Heart left ventricle (tissue), 16 donors: ENCODE data around the gene DNM1. TPM values are rescaled to one million over a fixed set of nuclear protein-coding genes. Genes with fewer than 3 reads are reported as not detected.

Experiments used
- ATAC-seq, 4 donors: fragments of 200-7000 bp; cut with Tn5 transposase; one replicate each; pipeline ENCODE4 v1.9.1; 2020 to 2022; ENCODE audit warnings: moderate library complexity in 4 of 4, mild to moderate bottlenecking in 3 of 4, moderate number of reproducible peaks in 1 of 4
- DNase-seq, 5 donors: peaks; one replicate each; pipeline ENCODE4 v3.0.0-alpha.2; 2020
- H3K27ac ChIP-seq, 12 donors: fragments of 200-600 bp; sonication (generic) in 4 of 12; one replicate each; pipeline versions ENCODE4 v1.5.0 to v1.8.0; 2016 to 2022; ENCODE audit warnings: mild to moderate bottlenecking in 2 of 12
- H3K27me3 ChIP-seq, 9 donors: fragments of 200-600 bp; sonication (generic) in 2 of 9; one replicate each; pipeline versions ENCODE4 v1.5.1 to v1.8.0; 2016 to 2022; ENCODE audit warnings: mild to moderate bottlenecking in 3 of 9
- H3K36me3 ChIP-seq, 9 donors: fragments of 200-600 bp; sonication (generic) in 2 of 9; one replicate each; pipeline versions ENCODE4 v1.5.0 to v1.8.0; 2018 to 2022; ENCODE audit warnings: mild to moderate bottlenecking in 2 of 9
- H3K4me1 ChIP-seq, 12 donors: fragments of 200-600 bp; sonication (generic) in 4 of 12; one replicate each; pipeline versions ENCODE4 v1.5.0 to v1.8.0; 2016 to 2022; ENCODE audit warnings: mild to moderate bottlenecking in 3 of 12
- H3K4me3 ChIP-seq, 12 donors: fragments of 200-600 bp; sonication (generic) in 4 of 12; one replicate each; pipeline versions ENCODE4 v1.5.0 to v1.8.0; 2017 to 2022; ENCODE audit warnings: mild to moderate bottlenecking in 9 of 12, moderate library complexity in 4 of 12
- H3K9me3 ChIP-seq, 12 donors: fragments of 200-600 bp; sonication (generic) in 4 of 12; one replicate each; pipeline versions ENCODE4 v1.5.0 to v1.8.0; 2016 to 2022; ENCODE audit warnings: mild to moderate bottlenecking in 1 of 12
- CTCF ChIP-seq, 12 donors: fragments of 200-600 bp; sonication (generic) in 4 of 12; IDR thresholded peaks; one replicate each; pipeline versions ENCODE4 v1.5.0 to v1.8.0; 2018 to 2022; ENCODE audit warnings: antibody characterized with exemption in 12 of 12, mild to moderate bottlenecking in 5 of 12
- POLR2A ChIP-seq, 2 donors: fragments of 450-650 bp; IDR thresholded peaks; one replicate each; pipeline ENCODE4 v1.6.1; 2017; ENCODE audit warnings: antibody characterized with exemption in 2 of 2, mild to moderate bottlenecking in 2 of 2, moderate library complexity in 2 of 2
- WGBS, 4 donors: extraction: QIAGEN DNeasy Blood & Tissue Kit in 2 of 4; methylation state at CpG; one replicate each; pipeline versions ENCODE4 v1.1.5 to v1.1.7; 2013 to 2018; 5-methylcytosine and 5-hydroxymethylcytosine counted together
- intact Hi-C, 10 donors: fragments of 100-400 bp; cut with DNase I; formaldehyde crosslinking; loops; one replicate each; pipeline versions ENCODE4 v1.11.1 to v1.14.2; 2022
- polyA plus RNA-seq, 2 donors: library from polyadenylated mRNA; stranded (reverse); fragments of 200-250 nt; gene quantifications; one replicate each; pipeline ENCODE4 v1.2.3, GENCODE V29; 2013
- total RNA-seq, 9 donors: library from RNA; depleted of rRNA in 2 of 9; stranded (reverse); fragments of >200 nt in 2 of 9; fragmentation: NEBNext Ultra II Directional in 3 of 9; extraction: Animal tissue kit (Norgen Biotek cat#: 25700) in 3 of 9; gene quantifications; one replicate each; pipeline versions ENCODE4 v1.1.0 to v1.2.4, GENCODE V29; 2016 to 2023
- donor health status: ischemic (EF 13 %, LVEDD 7.1; RV severe dilation, severe dysfunction).
- donor health status: healthy with polysubstance abuse.
- donor health status: DM: no; HTN: yes; CAD: no.
- donor health status: DM: no; HTN: no; CAD: no.
- donor health status: ischemic (EF 25% LVEDD 6.9; RV normal size, moderate dysfunction).
- donor health status: ischemic (EF 25% LVEDD 5.7; RV mildly dilated, moderate dysfunction).
- donor health status: healthy.
- donor health status: DM: yes; HTN: yes; CAD: no.
- donor health status: ischemic (EF 35%, LVEDD 5.7; RV mildly dilated, moderate dysfunction).
- donor health status: nonischemic (EF 11% LVEDD 7.7; RV severe dilation, severe dysfunction).
- donor health status: DM: yes; HTN: yes; CAD: no.
- donor health status: PGD.
- donor health status: ischemic (EF 29% LVEDD 5.4; RV normal size, mild dysfunction).
- donor health status: nonischemic (EF 23%, LVEDD 6.1; RV moderate dilation, normal function).

The DNM1 gene
- total and polyA plus RNA-seq, 11 donors: 1.6 to 17.2 (median 3.6) TPM

- H3K27me3 ChIP-seq: no peaks in the 10 kb centered on the region
- 86 to 89% (median 87%) methylated on average over 5 to 6 of the region's 6 CpGs for WGBS, 4 donors
- peaks cover 0 to 3% (median 0%) of the 10 kb centered on the region in 12 donors for H3K4me1 ChIP-seq
- no peak overlapping the region for H3K4me3 ChIP-seq
- no peaks in the 10 kb centered on the region for H3K9me3 ChIP-seq
- DNase-seq (no peak), ATAC-seq (no peak)
- peaks cover 4 to 81% (median 73%) of the 10 kb centered on the region in 9 donors for H3K36me3 ChIP-seq
- no peak overlapping the region for H3K27ac ChIP-seq
- intact Hi-C loops: loop anchor here in 1 of 10 donors (10.0 kb wide), 1 partner anchor 54 kb away; the partner anchor contains the start of gene DNM1
- no peak for TF ChIP-seq POLR2A (IDR thresholded peaks at IDR 0.05)
- no peak for TF ChIP-seq CTCF (IDR thresholded peaks at IDR 0.05)
Observed at GRCh38 chr9:128258326-128258725, 55.1 kb downstream of the DNM1 start.

DNA sequence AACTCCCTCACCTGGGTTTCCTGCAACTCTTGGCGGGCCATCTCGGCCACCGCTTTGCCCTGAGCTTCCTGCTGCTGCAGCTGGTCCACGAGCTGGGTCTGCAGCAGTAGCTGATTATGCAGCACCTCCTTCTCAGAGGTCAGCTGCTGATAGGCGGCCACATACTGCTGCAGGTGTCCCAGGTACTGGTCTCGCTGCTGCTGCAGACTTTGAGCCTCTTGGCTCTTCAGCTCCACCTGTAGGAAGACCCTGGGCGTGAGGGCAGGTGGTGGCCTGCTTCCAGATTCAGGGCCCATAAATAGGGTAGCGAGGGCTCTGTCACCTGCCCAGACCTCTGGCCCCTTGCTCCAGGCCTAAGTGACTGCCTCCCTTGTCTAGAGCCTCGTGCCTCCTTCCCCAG is 56.0 kb downstream of the DNM1 start:
- Histone ChIP-seq H3K27ac (no peak overlapping the region), H3K4me1 (peaks cover 0 to 3% (median 0%) of the 10 kb centered on the region in 12 donors), H3K9me3 (no peaks in the 10 kb centered on the region), H3K27me3 (no peaks in the 10 kb centered on the region), H3K4me3 (no peak overlapping the region), H3K36me3 (peaks cover 4 to 88% (median 79%) of the 10 kb centered on the region in 9 donors)
- intact Hi-C loops: loop anchor here in 1 of 10 donors (10.0 kb wide), 1 partner anchor 54 kb away; the partner anchor contains the start of gene DNM1
- TF ChIP-seq POLR2A (IDR thresholded peaks at IDR 0.05) (no peak), CTCF (IDR thresholded peaks at IDR 0.05) (no peak)
- DNase-seq (no peak), ATAC-seq (no peak)
- 87 to 91% (median 88%) methylated on average over 9 of the region's 9 CpGs for WGBS, 4 donors

DNA sequence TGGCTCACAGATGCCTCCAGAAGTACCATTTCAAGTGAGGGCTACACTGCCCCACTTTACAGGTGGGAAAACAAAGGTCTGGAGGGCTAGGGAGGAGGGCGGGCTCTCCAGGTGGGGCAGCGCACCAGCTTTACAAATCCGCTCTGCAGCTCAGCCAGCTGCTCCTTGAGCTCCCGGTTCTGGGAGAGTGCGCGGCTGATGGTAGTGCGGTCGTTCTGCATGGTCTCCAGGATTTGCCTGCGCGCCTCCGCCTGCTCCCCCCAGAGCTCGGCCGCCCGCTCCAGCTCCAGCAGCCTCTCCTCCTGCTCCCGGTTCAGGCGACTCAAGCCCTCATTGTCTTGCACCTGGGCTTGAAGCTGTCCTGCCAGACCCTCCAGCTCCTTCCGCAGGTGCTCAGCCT is 57.2 kb downstream of the DNM1 start:
- ATAC-seq (no peak), DNase-seq (no peak)
- H3K4me1 ChIP-seq: peaks cover 0 to 3% (median 0%) of the 10 kb centered on the region in 12 donors
- no peaks in the 10 kb centered on the region for H3K27me3 ChIP-seq
- no peaks in the 10 kb centered on the region for H3K9me3 ChIP-seq
- no peak overlapping the region for H3K4me3 ChIP-seq
- 94 to 97% (median 95%) methylated on average over 14 to 17 of the region's 17 CpGs for WGBS, 4 donors
- H3K27ac ChIP-seq: no peak overlapping the region
- intact Hi-C loops: no loop called here
- peaks cover 4 to 99% (median 90%) of the 10 kb centered on the region in 9 donors for H3K36me3 ChIP-seq
- TF ChIP-seq POLR2A (IDR thresholded peaks at IDR 0.05): no peak
- no peak for TF ChIP-seq CTCF (IDR thresholded peaks at IDR 0.05)

GRCh38 chr9:128262687-128263086 is 59.5 kb downstream of the DNM1 start:
- no peak for ATAC-seq
- no peak for TF ChIP-seq POLR2A (IDR thresholded peaks at IDR 0.05)
- TF ChIP-seq CTCF (IDR thresholded peaks at IDR 0.05): no peak
- H3K4me3 ChIP-seq: no peak overlapping the region
- WGBS, 4 donors: 81 to 88% (median 85%) methylated on average over 4 of the region's 4 CpGs
- H3K36me3 ChIP-seq: peaks cover 4 to 99% (median 97%) of the 10 kb centered on the region in 9 donors
- H3K4me1 ChIP-seq: no peaks in the 10 kb centered on the region
- H3K27me3 ChIP-seq: no peaks in the 10 kb centered on the region
- no peak overlapping the region for H3K27ac ChIP-seq
- no peak for DNase-seq
- H3K9me3 ChIP-seq: no peaks in the 10 kb centered on the region
- intact Hi-C loops: no loop called here
